IMR-90 (cell line): ENCODE data around the gene TMSB10. TPM values are rescaled to one million over a fixed set of nuclear protein-coding genes. Genes with fewer than 3 reads are reported as not detected.

Source experiments
- ATAC-seq: fragments of 200-7000 bp; cut with Tn5 transposase; 2 replicates; pipeline ENCODE4 v1.9.1; 2020; ENCODE audit warnings: low read depth, mild to moderate bottlenecking, moderate library complexity
- BruUV-seq: library from RNA; stranded (reverse); fragments of 400-500 nt; replicated peaks from 2 replicates; lab custom pipeline; 2021; lab: Mats Ljungman, UMichigan
- CTCF ChIA-PET: fragments of 300-600 bp; formaldehyde crosslinking; extraction: SDS; loops from one replicate; lab custom pipeline; 2021; ENCODE audit warnings: antibody characterized with exemption; lab: Yijun Ruan, JAX
- POLR2A ChIA-PET: fragments of 300-600 bp; sonication (Branson Sonifier 250); formaldehyde crosslinking; loops from one replicate; lab custom pipeline; 2022; ENCODE audit warnings: antibody characterized with exemption; ENCODE audit not compliant: unreplicated experiment; lab: Charles Lee
- DNase-seq: peaks from one replicate; pipeline ENCODE4 v3.0.0; 2013
- H2AFZ ChIP-seq: replicated peaks from 2 replicates; pipeline ENCODE3; 2013; ENCODE audit warnings: low read length, mild to moderate bottlenecking; ENCODE audit not compliant: poor library complexity
- H2AK5ac ChIP-seq: 2 replicates; pipeline ENCODE4 v1.6.1; 2013; ENCODE audit warnings: low read depth, low read length, inconsistent platforms
- H2AK9ac ChIP-seq: replicated peaks from 2 replicates; pipeline ENCODE3; 2013; ENCODE audit warnings: mild to moderate bottlenecking, low read depth, low read length, moderate library complexity; ENCODE audit not compliant: poor library complexity
- H2BK120ac ChIP-seq: 2 replicates; pipeline ENCODE4 v1.6.1; 2013; ENCODE audit warnings: low read depth, low read length, inconsistent platforms
- H2BK15ac ChIP-seq: 3 replicates; pipeline ENCODE4 v1.6.1; 2013; ENCODE audit warnings: low read depth, low read length, inconsistent platforms
- H2BK20ac ChIP-seq: 2 replicates; pipeline ENCODE4 v1.6.1; 2013; ENCODE audit warnings: low read depth, mild to moderate bottlenecking, inconsistent platforms, low read length, moderate library complexity
- H2BK5ac ChIP-seq: 2 replicates; pipeline ENCODE4 v1.6.1; 2013; ENCODE audit warnings: mild to moderate bottlenecking, low read depth, low read length, inconsistent platforms; ENCODE audit not compliant: poor library complexity, severe bottlenecking
- H3K14ac ChIP-seq: replicated peaks from 2 replicates; pipeline ENCODE4 v1.6.1; 2013; ENCODE audit warnings: low read depth, low read length, inconsistent platforms
- H3K18ac ChIP-seq: 2 replicates; pipeline ENCODE4 v1.6.1; 2013; ENCODE audit warnings: low read depth, low read length, control low read depth
- H3K23ac ChIP-seq: 2 replicates; pipeline ENCODE4 v1.6.1; 2013; ENCODE audit warnings: low read depth, low read length, inconsistent platforms
- H3K27ac ChIP-seq: 2 replicates; pipeline ENCODE4 v1.5.1; 2013; ENCODE audit warnings: mild to moderate bottlenecking, control low read depth, low read length; ENCODE audit not compliant: insufficient read depth
- H3K27me3 ChIP-seq: 2 replicates; pipeline ENCODE4 v1.6.1; 2013; ENCODE audit warnings: low read length; ENCODE audit not compliant: control insufficient read depth, insufficient read depth
- H3K36me3 ChIP-seq: 2 replicates; pipeline ENCODE4 v1.6.1; 2013; ENCODE audit warnings: low read length, mixed read lengths; ENCODE audit not compliant: control insufficient read depth, insufficient read depth
- H3K4ac ChIP-seq: 2 replicates; pipeline ENCODE4 v1.6.1; 2013; ENCODE audit warnings: low read depth, low read length, inconsistent platforms
- H3K4me1 ChIP-seq: 2 replicates; pipeline ENCODE4 v1.6.1; 2013; ENCODE audit warnings: low read length, mixed read lengths; ENCODE audit not compliant: control insufficient read depth, insufficient read depth
- H3K4me2 ChIP-seq: 2 replicates; pipeline ENCODE4 v1.6.1; 2013; ENCODE audit warnings: low read depth, mild to moderate bottlenecking, control low read depth, low read length, moderate library complexity
- H3K4me3 ChIP-seq: 2 replicates; pipeline ENCODE4 v1.5.1; 2013; ENCODE audit warnings: low read depth, mild to moderate bottlenecking, control low read depth, low read length, moderate library complexity; ENCODE audit not compliant: insufficient read depth
- H3K56ac ChIP-seq: 2 replicates; pipeline ENCODE4 v1.6.1; 2013; ENCODE audit warnings: low read length, inconsistent platforms; ENCODE audit not compliant: insufficient read depth; ENCODE audit errors: extremely low read depth
- H3K79me1 ChIP-seq, 2 experiments: 2 replicates each; pipeline ENCODE4 v1.6.1; 2013; ENCODE audit warnings: low read length in 2 of 2, inconsistent platforms in 1 of 2, low read depth in 1 of 2
- H3K9ac ChIP-seq: 2 replicates; pipeline ENCODE4 v1.6.1; 2013; ENCODE audit warnings: low read depth, low read length, control low read depth
- H3K9me1 ChIP-seq: 2 replicates; pipeline ENCODE4 v1.6.1; 2013; ENCODE audit warnings: low read length, inconsistent platforms; ENCODE audit not compliant: insufficient read depth
- H3K9me3 ChIP-seq: 2 replicates; pipeline ENCODE4 v1.6.1; 2013; ENCODE audit warnings: low read length; ENCODE audit not compliant: control insufficient read depth, insufficient read depth
- H4K20me1 ChIP-seq: 2 replicates; pipeline ENCODE4 v1.6.1; 2013; ENCODE audit warnings: low read length, inconsistent platforms; ENCODE audit not compliant: insufficient read depth
- H4K5ac ChIP-seq: 2 replicates; pipeline ENCODE4 v1.6.1; 2013; ENCODE audit warnings: mild to moderate bottlenecking, low read depth, low read length, control low read depth
- H4K8ac ChIP-seq, 2 experiments: 2 replicates each; pipeline ENCODE4 v1.6.1; 2013; ENCODE audit warnings: low read depth in 2 of 2, low read length in 2 of 2, control low read depth in 1 of 2, inconsistent platforms in 1 of 2
- H4K91ac ChIP-seq: 2 replicates; pipeline ENCODE4 v1.6.1; 2013; ENCODE audit warnings: low read depth, low read length, inconsistent platforms; ENCODE audit not compliant: insufficient read depth
- FOS ChIP-seq: fragments of 150-350 bp; IDR thresholded peaks from 2 replicates; pipeline ENCODE4 v1.6.1; 2016; ENCODE audit warnings: low read depth, low read length
- MAZ ChIP-seq: IDR thresholded peaks from 2 replicates; pipeline ENCODE4 v1.6.1; 2012; ENCODE audit warnings: low read depth, mild to moderate bottlenecking, low read length, improper control_type of control experiment, moderate library complexity, borderline replicate concordance
- POLR2A ChIP-seq: IDR thresholded peaks from 2 replicates; pipeline ENCODE4 v1.6.1; 2012; ENCODE audit warnings: mild to moderate bottlenecking, low read depth, low read length
- USF2 ChIP-seq: fragments of 150-350 bp; IDR thresholded peaks from 2 replicates; pipeline ENCODE4 v1.6.1; 2017; ENCODE audit warnings: mild to moderate bottlenecking, antibody characterized with exemption, low read length, low read depth
- WGBS, 2 experiments: methylation state at CpG; one replicate each; pipeline versions ENCODE4 v1.1.5 to v1.1.7; 2013; ENCODE audit warnings: missing lambda C conversion rate in 2 of 2; ENCODE audit not compliant: insufficient read length in 1 of 2; ENCODE audit errors: extremely low coverage in 2 of 2; 5-methylcytosine and 5-hydroxymethylcytosine counted together
- dilution Hi-C: fragments of 300-500 bp; cut with HindIII; formaldehyde crosslinking; loops from one replicate; pipeline ENCODE4 v1.14.3; 2018; ENCODE audit warnings: low sequenced_read_pairs; ENCODE audit not compliant: unreplicated experiment
- in situ Hi-C: fragments of 300-500 bp; cut with MboI; formaldehyde crosslinking; loops from 3 replicates; pipeline ENCODE4 v1.14.3; 2019; ENCODE audit warnings: low sequenced_read_pairs, inconsistent platforms, mixed read lengths
- intact Hi-C: fragments of 100-400 bp; cut with micrococcal nuclease; formaldehyde crosslinking; loops from 2 replicates; pipeline ENCODE4 v1.10.0; 2022
- polyA plus RNA-seq, 3 experiments: library from polyadenylated mRNA; depleted of rRNA; stranded (reverse); fragments of >200 nt; gene quantifications; 2 replicates each; pipeline ENCODE4 v1.2.3, GENCODE V29; 2012; ENCODE audit warnings: low replicate concordance in 1 of 3
- total RNA-seq: library from RNA; depleted of rRNA; stranded (reverse); fragments of >200 nt; gene quantifications from 2 replicates; pipeline ENCODE4 v1.2.3, GENCODE V29; 2012

Gene TMSB10
- total and polyA plus RNA-seq, 2 of the 4 experiments (the other 2 are of a cell fraction): 3,620 to 5,527 TPM

DNA sequence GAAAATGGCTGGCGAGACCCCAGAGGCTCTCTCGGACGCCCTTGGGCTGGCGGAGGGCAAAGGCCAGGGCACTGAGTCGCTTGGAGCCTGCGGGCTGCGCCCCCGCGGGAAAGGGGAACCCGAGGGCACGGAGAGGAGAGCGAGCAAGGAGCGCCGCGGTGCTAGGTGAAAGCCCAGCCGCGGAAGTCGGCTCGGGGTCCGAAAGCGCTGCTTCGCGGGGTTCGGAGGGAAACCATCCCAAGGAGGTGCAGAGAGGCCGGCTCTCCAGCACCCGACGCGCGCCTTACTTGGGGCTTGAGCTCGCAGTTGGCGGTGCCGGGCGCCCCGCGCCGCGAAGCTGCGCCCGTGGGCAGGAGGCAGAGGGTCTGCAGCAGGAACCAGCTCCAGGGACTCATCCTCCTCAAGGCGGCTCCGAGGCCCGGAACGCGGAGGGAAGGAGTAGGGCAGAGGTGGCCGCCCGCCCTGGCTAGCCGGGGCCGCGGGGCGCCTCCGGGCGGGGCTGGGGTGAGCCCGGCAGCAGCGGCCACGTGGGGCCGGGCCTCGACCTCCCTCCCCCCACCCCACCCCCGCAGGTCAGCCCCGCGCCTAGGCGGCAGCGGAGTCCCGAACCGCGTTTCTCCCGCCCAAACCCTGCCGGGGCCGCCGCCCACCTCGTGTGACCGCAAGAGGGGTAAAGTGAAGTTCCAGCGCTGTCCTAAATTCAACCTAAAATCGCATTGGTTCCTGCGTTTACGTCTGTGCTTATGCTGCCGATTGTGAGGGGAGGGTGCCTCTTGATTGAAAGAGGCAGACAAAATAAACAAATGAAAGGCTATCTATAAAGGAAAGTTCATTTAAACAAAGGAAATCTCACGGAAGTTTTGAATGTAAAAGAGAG is 24.6 kb upstream of the TMSB10 start, which contains the start of gene TRABD2A:
Gene TRABD2A, minus strand, starts transcription at position 440 of the 877 bp plus-strand sequence. Its CDS starts 45 bp downstream, at position 395.
- H3K9me3 ChIP-seq: no peaks in the 10 kb centered on the region
- H2BK15ac ChIP-seq: peak within 1 kb of the TSS; percentile 88; the same call in 2 of the 3 replicates
- no TSS peak for BruUV-seq
- H2AK9ac ChIP-seq: peak within 1 kb of the TSS; percentile 90
- H3K18ac ChIP-seq: peak within 1 kb of the TSS; percentile 66
- peak within 1 kb of the TSS; percentile 68 for H2BK120ac ChIP-seq
- in situ Hi-C loops (loop anchor here (5.0 kb wide), 1 partner anchor 389 kb away; no protein-coding TSS in a partner anchor), dilution Hi-C loops (no loop called here), intact Hi-C loops (loop anchor here (1.0 to 2.0 kb wide), 3 partner anchors 74 to 250 kb away; no protein-coding TSS in a partner anchor)
- H3K9ac ChIP-seq: peak within 1 kb of the TSS; percentile 84
- peak within 1 kb of the TSS; percentile 97 for H3K4me2 ChIP-seq
- CTCF ChIA-PET: interaction anchor here (0.7 to 1.6 kb wide), 2 partner anchors 19 to 39 kb away, joined by 3 to 6 read pairs; no protein-coding TSS in a partner anchor
- H3K27me3 ChIP-seq: no peaks in the 10 kb centered on the region
- peak within 1 kb of the TSS; percentile 56 for H4K5ac ChIP-seq
- H4K91ac ChIP-seq: peak within 1 kb of the TSS; percentile 62
- peak within 1 kb of the TSS; percentile 35; the same call in 1 of the 2 replicates for H2AK5ac ChIP-seq
- 1% methylated on average over 30 of the region's 77 CpGs; no CpG with 5 or more reads in 1 of the 2 experiments for WGBS, 2 experiments
- peak within 1 kb of the TSS; percentile 50; the same call in 1 of the 2 replicates for H2BK20ac ChIP-seq
- no peaks in the 10 kb centered on the region for H3K36me3 ChIP-seq
- TF ChIP-seq FOS (no peak), POLR2A (peak; percentile 43), MAZ (peak; percentile 37; the same call in 1 of the 2 replicates), USF2 (peak; percentile 29; the same call in 1 of the 2 replicates)
- POLR2A ChIA-PET: no interaction called here
- peak within 1 kb of the TSS; percentile 78 for H3K27ac ChIP-seq
- peak within 1 kb of the TSS; percentile 63 for H3K4ac ChIP-seq
- peak within 1 kb of the TSS; percentile 95 for H2AFZ ChIP-seq
- peak within 1 kb of the TSS; percentile 71 for H3K14ac ChIP-seq
- peak; percentile 62 for ATAC-seq
- peaks cover 10% of the 10 kb centered on the region; the same call in 1 of the 2 replicates for H3K9me1 ChIP-seq
- peak within 1 kb of the TSS; percentile 91 for H3K4me3 ChIP-seq
- H3K23ac ChIP-seq: peak within 1 kb of the TSS; percentile 84
- H4K8ac ChIP-seq: peak within 1 kb of the TSS; percentile 46 to 82
- no peaks in the 10 kb centered on the region for H4K20me1 ChIP-seq
- peak within 1 kb of the TSS; percentile 82 for H3K56ac ChIP-seq
- peaks cover 17 to 34% of the 10 kb centered on the region in 2 experiments; a peak in 3 of 4 replicates for H3K79me1 ChIP-seq
- peaks cover 13% of the 10 kb centered on the region for H3K4me1 ChIP-seq
- peak within 1 kb of the TSS; percentile 73 for H2BK5ac ChIP-seq
- DNase-seq: peak; percentile 71
